ENCODE data around the gene EPX.
A peak's percentile ranks its signal among the peaks of the same experiment; 100 is the strongest.

The EPX gene

GRCh38 chr17:58229384-58229783 is 36.9 kb downstream of the EPX start:
- DNase-seq, result no peak

GRCh38 chr17:58229881-58230280 is 37.4 kb downstream of the EPX start:
- DNase-seq, result no peak

GRCh38 chr17:58231641-58232040 is 39.1 kb downstream of the EPX start:
- no peak for DNase-seq

GRCh38 chr17:58232707-58233156 is 40.2 kb downstream of the EPX start:
- DNase-seq, result peak; percentile 79

- no peak for DNase-seq
Observed at GRCh38 chr17:58233543-58233942, 41.0 kb downstream of the EPX start.

GRCh38 chr17:58234512-58234911 is 42.0 kb downstream of the EPX start:
- DNase-seq, result no peak

GRCh38 chr17:58235821-58236220 is 43.3 kb downstream of the EPX start:
- DNase-seq, result no peak

- DNase-seq, result no peak
Observed at GRCh38 chr17:58236394-58236793, 43.9 kb downstream of the EPX start.

GRCh38 chr17:58238147-58238634 is 45.7 kb downstream of the EPX start, which contains the start of gene LPO:
TSS of gene LPO (plus strand) at chr17:58238584. CDS start at chr17:58242980, 4,396 bp downstream.
- no peak for DNase-seq

- no peak for DNase-seq
Observed at GRCh38 chr17:58239987-58240386, 47.5 kb downstream of the EPX start.

GRCh38 chr17:58242171-58242784 is 49.8 kb downstream of the EPX start:
- no peak for DNase-seq

GRCh38 chr17:58244963-58245362 is 52.4 kb downstream of the EPX start:
- DNase-seq, result no peak

- no peak for DNase-seq
Observed at GRCh38 chr17:58245428-58246103, 53.0 kb downstream of the EPX start.

- DNase-seq, result no peak
Observed at GRCh38 chr17:58246104-58246740, 53.7 kb downstream of the EPX start.

GRCh38 chr17:58246781-58247180 is 54.3 kb downstream of the EPX start:
- no peak for DNase-seq

GRCh38 chr17:58247511-58248363 is 55.2 kb downstream of the EPX start:
- peak; percentile 36 for DNase-seq

GRCh38 chr17:58248955-58249269 is 56.4 kb downstream of the EPX start:
- DNase-seq, result no peak

GRCh38 chr17:58249270-58250133 is 57.0 kb downstream of the EPX start:
- DNase-seq, result peak; percentile 42

- DNase-seq, result no peak
Observed at GRCh38 chr17:58250344-58251011, 58.0 kb downstream of the EPX start.

GRCh38 chr17:58252141-58252540 is 59.6 kb downstream of the EPX start:
- no peak for DNase-seq

- DNase-seq, result no peak
Observed at GRCh38 chr17:58253082-58253481, 60.6 kb downstream of the EPX start.

Data from GDM1 (cell line).